Psoas muscle (tissue), 8 donors: ENCODE data around the gene TRIM61. TPM values are rescaled to one million over a fixed set of nuclear protein-coding genes. Genes with fewer than 3 reads are reported as not detected.
A peak's percentile ranks its signal among the peaks of the same experiment; 100 is the strongest.
"Not testable (repeated sequence)": the region's sequence is repeated elsewhere in the genome, so short reads cannot be mapped to it uniquely, and the experiment has no call there.

Experiments
- ATAC-seq, 4 donors: fragments of 200-7000 bp; cut with Tn5 transposase; one replicate each; pipeline ENCODE4 v1.9.1; 2020; ENCODE audit warnings: moderate library complexity in 3 of 4, mild to moderate bottlenecking in 2 of 4
- DNase-seq, 2 donors: peaks; one replicate each; pipeline ENCODE4 v3.0.0-alpha.2; 2020
- H3K27ac ChIP-seq: fragments of 200-600 bp; one replicate; pipeline ENCODE4 v1.8.0; 2022
- H3K27me3 ChIP-seq, 3 donors: fragments of 200-600 bp in 1 of 3; one replicate each; pipeline versions ENCODE4 v1.6.1 to v1.8.0; 2013 to 2022; ENCODE audit warnings: low read length in 2 of 3, mild to moderate bottlenecking in 2 of 3, moderate library complexity in 1 of 3; ENCODE audit not compliant: insufficient read depth in 3 of 3
- H3K36me3 ChIP-seq, 2 donors: fragments of 200-600 bp in 1 of 2; one replicate each; pipeline versions ENCODE4 v1.6.1 to v1.8.0; 2013 to 2022; ENCODE audit warnings: low read depth in 1 of 2, mild to moderate bottlenecking in 1 of 2, moderate library complexity in 1 of 2; ENCODE audit not compliant: insufficient read depth in 1 of 2
- H3K4me1 ChIP-seq: fragments of 200-600 bp; one replicate; pipeline ENCODE4 v1.8.0; 2022
- H3K4me3 ChIP-seq: fragments of 200-600 bp; one replicate; pipeline ENCODE4 v1.8.0; 2022; ENCODE audit warnings: mild to moderate bottlenecking
- H3K9me3 ChIP-seq: fragments of 200-600 bp; one replicate; pipeline ENCODE4 v1.8.0; 2022
- CTCF ChIP-seq: fragments of 200-600 bp; IDR thresholded peaks from one replicate; pipeline ENCODE4 v1.8.0; 2022; ENCODE audit warnings: antibody characterized with exemption
- WGBS, 3 donors: extraction: QIAGEN DNeasy Blood & Tissue Kit; methylation state at CpG; one replicate each; pipeline versions ENCODE4 v1.1.6 to v1.1.7; 2013; 5-methylcytosine and 5-hydroxymethylcytosine counted together
- intact Hi-C, 2 donors: fragments of 100-400 bp; cut with DNase I; formaldehyde crosslinking; loops; one replicate each; pipeline versions ENCODE4 v1.11.0 to v1.14.2; 2022
- polyA plus RNA-seq, 3 donors: library from polyadenylated mRNA; stranded (reverse); fragments of 200-250 nt; gene quantifications; one replicate each; pipeline ENCODE4 v1.2.3, GENCODE V29; 2013
- total RNA-seq, 4 donors: library from RNA; stranded (reverse); fragmentation: NEBNext Ultra II Directional in 2 of 4; extraction: Animal tissue kit (Norgen Biotek cat#: 25700) in 2 of 4; gene quantifications; one replicate each; pipeline versions ENCODE4 v1.2.1 to v1.2.4, GENCODE V29; 2021 to 2023
- donor health status: healthy with polysubstance abuse.
- donor health status: DM: no; HTN: no; CAD: no; lungs with moderate emphysema.
- donor health status: Bipolar disorder and iron deficiency.
- donor health status: healthy.
- donor health status: DM: yes; HTN: yes; CAD: no.
- donor health status: DM: no; HTN: no; CAD: no.
- donor health status: DM: no; HTN: no; CAD: no.
- donor health status: DM: yes; HTN: yes; CAD: no.

TRIM61 gene
- total and polyA plus RNA-seq, 7 donors: 0.08 to 0.58 (median 0.26) TPM; not detected in 4

- peaks cover 0 to 5% (median 3%) of the 10 kb centered on the region in 3 donors for H3K27me3 ChIP-seq
- no peak overlapping the region for H3K27ac ChIP-seq
- no peaks in the 10 kb centered on the region for H3K4me1 ChIP-seq
- TF ChIP-seq CTCF: no peak
- no peak overlapping the region for H3K4me3 ChIP-seq
- no peaks in the 10 kb centered on the region for H3K9me3 ChIP-seq
- H3K36me3 ChIP-seq: no peaks in the 10 kb centered on the region
- intact Hi-C loops: no loop called here
- DNase-seq (no peak), ATAC-seq (no peak)
- 89 to 91% (median 90%) methylated on average over 5 of the region's 5 CpGs for WGBS, 3 donors
Observed at GRCh38 chr4:164946810-164947209, 30.6 kb downstream of the TRIM61 start.

GRCh38 chr4:164945146-164945545, 32.3 kb downstream of the TRIM61 start:
- Histone ChIP-seq H3K27me3 (peaks cover 0 to 5% (median 3%) of the 10 kb centered on the region in 3 donors), H3K4me1 (no peaks in the 10 kb centered on the region), H3K27ac (no peak overlapping the region), H3K4me3 (no peak overlapping the region), H3K9me3 (no peaks in the 10 kb centered on the region), H3K36me3 (no peaks in the 10 kb centered on the region)
- intact Hi-C loops: no loop called here
- DNase-seq (no peak), ATAC-seq (no peak)
- 39 to 49% (median 48%) methylated on average over 5 of the region's 5 CpGs for WGBS, 3 donors
- no peak for TF ChIP-seq CTCF

GRCh38 chr4:164943192-164943591, 34.3 kb downstream of the TRIM61 start:
- no peak for TF ChIP-seq CTCF
- Histone ChIP-seq H3K27me3 (peaks cover 0 to 5% (median under 1%) of the 10 kb centered on the region in 3 donors), H3K4me3 (no peak overlapping the region), H3K4me1 (no peaks in the 10 kb centered on the region), H3K27ac (no peak overlapping the region), H3K9me3 (no peaks in the 10 kb centered on the region), H3K36me3 (no peaks in the 10 kb centered on the region)
- intact Hi-C loops: no loop called here
- ATAC-seq: no peak
- no peak for DNase-seq
- 44 to 68% (median 48%) methylated on average over 9 of the region's 9 CpGs for WGBS, 3 donors

GRCh38 chr4:164937576-164938270, 39.7 kb downstream of the TRIM61 start:
- ATAC-seq: no peak
- no peak overlapping the region for H3K4me3 ChIP-seq
- no peaks in the 10 kb centered on the region for H3K36me3 ChIP-seq
- H3K27me3 ChIP-seq: no peaks in the 10 kb centered on the region
- H3K9me3 ChIP-seq: no peaks in the 10 kb centered on the region
- intact Hi-C loops: no loop called here
- no peaks in the 10 kb centered on the region for H3K4me1 ChIP-seq
- no peak for TF ChIP-seq CTCF
- DNase-seq: peak in 1 of 2 donors; percentile 56
- H3K27ac ChIP-seq: no peak overlapping the region

- WGBS, 3 donors: 84 to 89% (median 86%) methylated on average over 9 of the region's 9 CpGs
Observed at GRCh38 chr4:164935865-164936606, 41.4 kb downstream of the TRIM61 start.

More at GRCh38 chr4:164935865-164936606, 41.4 kb downstream of the TRIM61 start:
- H3K4me3 ChIP-seq, ATAC-seq, H3K27me3 ChIP-seq, intact Hi-C loops, H3K9me3 ChIP-seq, DNase-seq, H3K36me3 ChIP-seq, H3K4me1 ChIP-seq, H3K27ac ChIP-seq: not testable (repeated sequence)
